CD14-positive monocyte (primary cell): Measurements from ENCODE around the gene ZDBF2. TPM values are rescaled to one million over a fixed set of nuclear protein-coding genes. Genes with fewer than 3 reads are reported as not detected.

Source experiments
- DNase-seq, 3 donors: peaks; one replicate each; pipeline ENCODE4 v3.0.0-alpha.2; 2011 to 2022
- H2AFZ ChIP-seq: 2 replicates; pipeline ENCODE4 v1.6.0; 2012; ENCODE audit warnings: mild to moderate bottlenecking, low read depth, low read length, inconsistent platforms; ENCODE audit not compliant: insufficient read depth, poor library complexity, severe bottlenecking
- H3K27ac ChIP-seq, 2 donors: 1 replicate in 1 of 2; 2 replicates in 1 of 2; pipeline ENCODE4 v1.5.1; 2012 to 2013; ENCODE audit warnings: low read length in 2 of 2, control low read depth in 1 of 2, inconsistent platforms in 1 of 2, low read depth in 1 of 2, mild to moderate bottlenecking in 1 of 2
- H3K27me3 ChIP-seq, 2 donors: one replicate each; pipeline versions ENCODE4 v1.6.0 to v1.6.1; 2011 to 2013; ENCODE audit warnings: low read length in 2 of 2; ENCODE audit not compliant: control insufficient read depth in 2 of 2, insufficient read depth in 2 of 2
- H3K36me3 ChIP-seq, 2 donors: replicated peaks in 1 of 2; 1 replicate in 1 of 2; 2 replicates in 1 of 2; pipeline versions ENCODE4 v1.5.1 to v1.6.1; 2012 to 2013; ENCODE audit warnings: low read length in 2 of 2, control low read depth in 1 of 2, inconsistent platforms in 1 of 2, mild to moderate bottlenecking in 1 of 2; ENCODE audit not compliant: insufficient read depth in 2 of 2, control insufficient read depth in 1 of 2
- H3K4me1 ChIP-seq, 2 donors: 1 replicate in 1 of 2; 2 replicates in 1 of 2; pipeline versions ENCODE4 v1.5.1 to v1.6.1; 2012 to 2013; ENCODE audit warnings: low read length in 2 of 2, control low read depth in 1 of 2, inconsistent platforms in 1 of 2, mild to moderate bottlenecking in 1 of 2, moderate library complexity in 1 of 2; ENCODE audit not compliant: insufficient read depth in 2 of 2, control insufficient read depth in 1 of 2
- H3K4me2 ChIP-seq: replicated peaks from 2 replicates; pipeline ENCODE3; 2012; ENCODE audit warnings: low read length, moderate library complexity, mild to moderate bottlenecking; ENCODE audit not compliant: poor library complexity, severe bottlenecking; ENCODE audit errors: extremely low read depth
- H3K4me3 ChIP-seq, 3 experiments: fragments of 200-600 bp in 1 of 3; sonication (generic) in 1 of 3; replicated peaks in 1 of 3; 1 replicate in 2 of 3; 2 replicates in 1 of 3; pipeline ENCODE4 v1.5.1; 2011 to 2013; ENCODE audit warnings: low read length in 3 of 3, mild to moderate bottlenecking in 3 of 3, control low read depth in 2 of 3, low read depth in 2 of 3, inconsistent platforms in 1 of 3, moderate library complexity in 1 of 3
- H3K79me2 ChIP-seq: 2 replicates; pipeline ENCODE4 v1.6.0; 2012; ENCODE audit warnings: mild to moderate bottlenecking, control low read depth, inconsistent platforms, low read length, moderate library complexity; ENCODE audit not compliant: insufficient read depth
- H3K9ac ChIP-seq: 2 replicates; pipeline ENCODE4 v1.6.0; 2017; ENCODE audit warnings: low read length, mild to moderate bottlenecking; ENCODE audit not compliant: insufficient read depth, poor library complexity, severe bottlenecking
- H3K9me3 ChIP-seq, 2 donors: replicated peaks in 1 of 2; 1 replicate in 1 of 2; 2 replicates in 1 of 2; pipeline versions ENCODE4 v1.5.1 to v1.6.1; 2012 to 2013; ENCODE audit warnings: low read length in 2 of 2, control low read depth in 1 of 2; ENCODE audit not compliant: control insufficient read depth in 1 of 2, insufficient read depth in 1 of 2
- H4K20me1 ChIP-seq: 2 replicates; pipeline ENCODE4 v1.6.0; 2012; ENCODE audit warnings: mild to moderate bottlenecking, low read length, control low read depth, moderate library complexity; ENCODE audit not compliant: insufficient read depth
- H3K27ac Mint-ChIP-seq, 7 donors: one replicate each; pipeline ENCODE4 v1.8.0; 2020; ENCODE audit warnings: mild to moderate bottlenecking in 7 of 7, mixed read lengths in 7 of 7, moderate library complexity in 6 of 7, inconsistent platforms in 2 of 7
- H3K27me3 Mint-ChIP-seq, 3 donors: one replicate each; pipeline ENCODE4 v1.8.0; 2021 to 2022; ENCODE audit warnings: low read depth in 3 of 3, mild to moderate bottlenecking in 3 of 3, mixed read lengths in 3 of 3, moderate library complexity in 3 of 3, inconsistent platforms in 1 of 3
- H3K36me3 Mint-ChIP-seq, 2 donors: one replicate each; pipeline ENCODE4 v1.8.0; 2020; ENCODE audit warnings: mixed read lengths in 2 of 2, inconsistent platforms in 1 of 2, mild to moderate bottlenecking in 1 of 2
- H3K4me1 Mint-ChIP-seq: one replicate; pipeline ENCODE4 v1.8.0; 2020; ENCODE audit warnings: mild to moderate bottlenecking, mixed read lengths
- H3K4me3 Mint-ChIP-seq, 2 donors: one replicate each; pipeline ENCODE4 v1.8.0; 2020; ENCODE audit warnings: mild to moderate bottlenecking in 2 of 2, mixed read lengths in 2 of 2, moderate library complexity in 1 of 2
- H3K9me3 Mint-ChIP-seq, 7 donors: one replicate each; pipeline ENCODE4 v1.8.0; 2020 to 2022; ENCODE audit warnings: mixed read lengths in 7 of 7, mild to moderate bottlenecking in 6 of 7, moderate library complexity in 6 of 7, inconsistent platforms in 2 of 7
- CTCF ChIP-seq: fragments of 200-600 bp; IDR thresholded peaks from one replicate; pipeline ENCODE4 v1.8.0; 2022; ENCODE audit warnings: antibody characterized with exemption, mild to moderate bottlenecking
- WGBS: methylation state at CpG from one replicate; pipeline ENCODE4 v1.1.5; 2013; ENCODE audit warnings: missing lambda C conversion rate; ENCODE audit not compliant: insufficient coverage; 5-methylcytosine and 5-hydroxymethylcytosine counted together
- intact Hi-C, 2 donors: fragments of 100-400 bp; cut with micrococcal nuclease; formaldehyde crosslinking; loops; one replicate each; pipeline versions ENCODE4 v1.15.0 to v1.15.1; 2023
- polyA plus RNA-seq, 3 donors: library from polyadenylated mRNA; depleted of rRNA in 1 of 3; unstranded in 2 of 3; stranded (reverse) in 1 of 3; fragments of 300-500 nt in 2 of 3; fragments of >200 nt in 1 of 3; fragmentation: Illumina TruSeq in 2 of 3; gene quantifications; 1 replicate in 2 of 3; 2 replicates in 1 of 3; pipeline ENCODE4 v1.2.3, GENCODE V29; 2012 to 2021

ZDBF2 gene
- polyA plus RNA-seq, 3 donors, result 0.16 to 0.18 TPM; not detected in 1

- intact Hi-C loops, result no loop called here
- TF ChIP-seq CTCF, result no peak
- no peak overlapping the region for H3K4me2 ChIP-seq
- no peaks in the 10 kb centered on the region for H3K79me2 ChIP-seq
- H4K20me1 ChIP-seq, result no peaks in the 10 kb centered on the region
- H3K9me3 ChIP-seq, result no peaks in the 10 kb centered on the region
- Mint-ChIP-seq H3K9me3 (peaks cover 0 to 10% (median 2%) of the 10 kb centered on the region in 7 donors), H3K36me3 (no peaks in the 10 kb centered on the region), H3K27me3 (peaks cover 7 to 20% (median 17%) of the 10 kb centered on the region in 3 donors), H3K4me3 (no peak overlapping the region), H3K27ac (no peak overlapping the region), H3K4me1 (peaks cover 18% of the 10 kb centered on the region)
- no peaks in the 10 kb centered on the region for H3K36me3 ChIP-seq
- no peak overlapping the region for H3K4me3 ChIP-seq
- no peak overlapping the region for H3K27ac ChIP-seq
- H3K27me3 ChIP-seq, result peaks cover 3 to 17% of the 10 kb centered on the region in 2 donors
- no peak overlapping the region for H3K9ac ChIP-seq
- 50% methylated on average over 2 of the region's 4 CpGs for WGBS
- DNase-seq, result no peak
- H2AFZ ChIP-seq, result no peak overlapping the region
- H3K4me1 ChIP-seq, result peaks cover 20 to 24% of the 10 kb centered on the region in 2 donors
Measured at GRCh38 chr2:206241736-206242135, 32.7 kb upstream of the ZDBF2 start.

- Histone ChIP-seq H3K27me3 (peaks cover 17 to 42% of the 10 kb centered on the region in 2 donors), H4K20me1 (no peaks in the 10 kb centered on the region), H2AFZ (no peak overlapping the region), H3K9me3 (no peaks in the 10 kb centered on the region), H3K4me2 (peak overlapping the region; percentile 39), H3K9ac (no peak overlapping the region), H3K4me1 (peaks cover 28 to 30% of the 10 kb centered on the region in 2 donors), H3K4me3 (peak overlapping the region in 1 of 3 experiments; percentile 40), H3K79me2 (no peaks in the 10 kb centered on the region), H3K36me3 (no peaks in the 10 kb centered on the region), H3K27ac (no peak overlapping the region)
- intact Hi-C loops, result no loop called here
- peaks cover 2 to 19% (median 7%) of the 10 kb centered on the region in 7 donors for H3K9me3 Mint-ChIP-seq
- TF ChIP-seq CTCF, result no peak
- peaks cover 30 to 43% (median 33%) of the 10 kb centered on the region in 3 donors for H3K27me3 Mint-ChIP-seq
- no CpG with 5 or more reads among the region's 2 CpGs for WGBS
- H3K36me3 Mint-ChIP-seq, result peaks cover 0 to 3% of the 10 kb centered on the region in 2 donors
- peak in 1 of 3 donors; percentile 18 for DNase-seq
- peak overlapping the region in 4 of 7 donors; percentile 54 to 88 (median 80) for H3K27ac Mint-ChIP-seq
- H3K4me1 Mint-ChIP-seq, result peaks cover 25% of the 10 kb centered on the region
- H3K4me3 Mint-ChIP-seq, result no peak overlapping the region
Measured at GRCh38 chr2:206245265-206245672, 29.2 kb upstream of the ZDBF2 start.
